Gastrocnemius medialis (tissue), 4 donors: ENCODE data around the gene RASGEF1C. TPM values are rescaled to one million over a fixed set of nuclear protein-coding genes. Genes with fewer than 3 reads are reported as not detected.

Source experiments
- ATAC-seq, 2 donors: fragments of 150-250 bp; one replicate each; pipeline ENCODE4 v1.9.1; 2016
- DNase-seq, 2 donors: peaks; one replicate each; pipeline ENCODE4 v3.0.0-alpha.2; 2019
- H3K27ac ChIP-seq, 4 donors: fragments of 200-600 bp; sonication (generic); 1 replicate in 1 of 4; 2 replicates in 3 of 4; pipeline ENCODE4 v1.5.1; 2016 to 2018; ENCODE audit warnings: mild to moderate bottlenecking in 2 of 4, moderate library complexity in 1 of 4
- H3K27me3 ChIP-seq, 3 donors: fragments of 200-600 bp; sonication (generic) in 2 of 3; 1 replicate in 1 of 3; 2 replicates in 2 of 3; pipeline versions ENCODE4 v1.5.1 to v1.6.0; 2016 to 2019; ENCODE audit warnings: mild to moderate bottlenecking in 1 of 3, moderate library complexity in 1 of 3
- H3K36me3 ChIP-seq, 2 donors: fragments of 200-600 bp; sonication (generic) in 1 of 2; one replicate each; pipeline ENCODE4 v1.5.1; 2017 to 2018
- H3K4me1 ChIP-seq, 2 donors: fragments of 200-600 bp; sonication (generic) in 1 of 2; one replicate each; pipeline ENCODE4 v1.5.1; 2016 to 2017; ENCODE audit warnings: mild to moderate bottlenecking in 2 of 2
- H3K4me3 ChIP-seq, 4 donors: fragments of 200-600 bp; sonication (generic) in 3 of 4; 1 replicate in 1 of 4; 2 replicates in 3 of 4; pipeline ENCODE4 v1.5.1; 2016 to 2019; ENCODE audit warnings: mild to moderate bottlenecking in 2 of 4
- H3K9me3 ChIP-seq, 3 donors: fragments of 200-600 bp; sonication (generic) in 2 of 3; 1 replicate in 1 of 3; 2 replicates in 2 of 3; pipeline ENCODE4 v1.5.1; 2016 to 2019
- POLR2A ChIP-seq, 2 donors: fragments of 450-650 bp; IDR thresholded peaks; one replicate each; pipeline ENCODE4 v1.6.1; 2017; ENCODE audit warnings: antibody characterized with exemption in 2 of 2, mild to moderate bottlenecking in 2 of 2, moderate library complexity in 2 of 2
- in situ Hi-C, 4 donors: fragments of 200-750 bp; cut with MboI; loops; one replicate each; pipeline versions ENCODE4 v1.15.0 to v1.8.0; 2017; ENCODE audit warnings: low sequenced_read_pairs in 4 of 4
- intact Hi-C: fragments of 100-400 bp; cut with DNase I; formaldehyde crosslinking; loops from one replicate; pipeline ENCODE4 v1.15.1; 2023; ENCODE audit warnings: low total_unique reads
- total RNA-seq, 4 donors: library from RNA; depleted of rRNA; stranded (reverse); fragments of >200 nt; gene quantifications; one replicate each; pipeline versions ENCODE4 v1.1.0 to v1.2.3, GENCODE V29; 2016
- TF ChIP-seq, protein P1 (sequence below), 5 experiments: fragments of 450-650 bp in 3 of 5; fragments of 200-600 bp in 2 of 5; sonication (generic) in 2 of 5; IDR thresholded peaks in 4 of 5; conservative IDR thresholded peaks in 1 of 5; 1 replicate in 4 of 5; 2 replicates in 1 of 5; pipeline ENCODE4 v1.5.1; 2016 to 2019; ENCODE audit warnings: antibody characterized with exemption in 5 of 5, mild to moderate bottlenecking in 3 of 5, moderate library complexity in 3 of 5

The RASGEF1C gene
- total RNA-seq, 4 donors from 2014 or later, result not detected

DNA sequence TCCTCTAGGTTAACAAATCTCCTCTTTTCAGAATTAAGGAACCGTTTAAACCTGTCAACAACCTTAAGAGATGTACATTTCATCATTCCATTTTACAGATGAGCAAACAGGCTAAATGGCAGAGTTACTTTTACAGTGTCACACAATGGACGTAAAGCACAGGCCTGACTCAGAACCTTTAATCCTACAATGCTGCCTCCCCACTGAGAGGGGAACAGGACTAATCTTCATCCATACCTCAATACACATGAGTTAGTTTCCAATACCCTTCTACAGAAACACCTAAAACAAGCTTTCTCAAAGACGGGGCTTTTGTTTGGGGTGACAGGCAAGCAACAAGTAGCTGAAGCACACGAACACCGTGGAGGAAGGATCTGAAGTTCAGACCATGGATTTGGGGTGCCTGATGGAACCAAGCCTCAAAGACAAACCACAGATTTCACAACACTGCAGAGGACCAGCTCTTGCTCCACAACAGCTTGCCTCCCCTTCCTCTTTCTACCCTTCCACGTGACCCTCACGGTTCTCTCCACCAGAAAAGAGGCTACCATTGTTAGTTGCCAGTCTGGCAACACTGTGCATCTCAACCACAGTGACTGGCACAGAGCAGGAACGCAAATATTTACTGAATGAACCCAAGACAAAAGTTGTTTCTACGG lies 139.3 kb downstream of the RASGEF1C start:
- peak overlapping the region in 2 of 4 donors; percentile 91 to 97 for H3K27ac ChIP-seq
- intact Hi-C loops (loop anchor here (2.0 to 10.0 kb wide), 5 partner anchors 161 to 1445 kb away; partner anchors contain the start of genes CLK4, HNRNPH1 and RUFY1), in situ Hi-C loops (no loop called here)
- no peak for TF ChIP-seq POLR2A (IDR thresholded peaks at IDR 0.05)
- TF ChIP-seq, protein P1, sequence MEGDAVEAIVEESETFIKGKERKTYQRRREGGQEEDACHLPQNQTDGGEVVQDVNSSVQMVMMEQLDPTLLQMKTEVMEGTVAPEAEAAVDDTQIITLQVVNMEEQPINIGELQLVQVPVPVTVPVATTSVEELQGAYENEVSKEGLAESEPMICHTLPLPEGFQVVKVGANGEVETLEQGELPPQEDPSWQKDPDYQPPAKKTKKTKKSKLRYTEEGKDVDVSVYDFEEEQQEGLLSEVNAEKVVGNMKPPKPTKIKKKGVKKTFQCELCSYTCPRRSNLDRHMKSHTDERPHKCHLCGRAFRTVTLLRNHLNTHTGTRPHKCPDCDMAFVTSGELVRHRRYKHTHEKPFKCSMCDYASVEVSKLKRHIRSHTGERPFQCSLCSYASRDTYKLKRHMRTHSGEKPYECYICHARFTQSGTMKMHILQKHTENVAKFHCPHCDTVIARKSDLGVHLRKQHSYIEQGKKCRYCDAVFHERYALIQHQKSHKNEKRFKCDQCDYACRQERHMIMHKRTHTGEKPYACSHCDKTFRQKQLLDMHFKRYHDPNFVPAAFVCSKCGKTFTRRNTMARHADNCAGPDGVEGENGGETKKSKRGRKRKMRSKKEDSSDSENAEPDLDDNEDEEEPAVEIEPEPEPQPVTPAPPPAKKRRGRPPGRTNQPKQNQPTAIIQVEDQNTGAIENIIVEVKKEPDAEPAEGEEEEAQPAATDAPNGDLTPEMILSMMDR (IDR thresholded peaks at IDR 0.05 in 4 of 5, conservative IDR thresholded peaks at IDR 0.05 in 1 of 5), result no peak
- H3K4me3 ChIP-seq, result peak overlapping the region; percentile 71 to 98 (median 76)
- peaks cover 9 to 32% of the 10 kb centered on the region in 2 donors for H3K4me1 ChIP-seq
- H3K9me3 ChIP-seq, result no peaks in the 10 kb centered on the region
- peak; percentile 27 to 45 for DNase-seq
- no peaks in the 10 kb centered on the region for H3K27me3 ChIP-seq
- H3K36me3 ChIP-seq, result no peaks in the 10 kb centered on the region
- no peak for ATAC-seq

DNA sequence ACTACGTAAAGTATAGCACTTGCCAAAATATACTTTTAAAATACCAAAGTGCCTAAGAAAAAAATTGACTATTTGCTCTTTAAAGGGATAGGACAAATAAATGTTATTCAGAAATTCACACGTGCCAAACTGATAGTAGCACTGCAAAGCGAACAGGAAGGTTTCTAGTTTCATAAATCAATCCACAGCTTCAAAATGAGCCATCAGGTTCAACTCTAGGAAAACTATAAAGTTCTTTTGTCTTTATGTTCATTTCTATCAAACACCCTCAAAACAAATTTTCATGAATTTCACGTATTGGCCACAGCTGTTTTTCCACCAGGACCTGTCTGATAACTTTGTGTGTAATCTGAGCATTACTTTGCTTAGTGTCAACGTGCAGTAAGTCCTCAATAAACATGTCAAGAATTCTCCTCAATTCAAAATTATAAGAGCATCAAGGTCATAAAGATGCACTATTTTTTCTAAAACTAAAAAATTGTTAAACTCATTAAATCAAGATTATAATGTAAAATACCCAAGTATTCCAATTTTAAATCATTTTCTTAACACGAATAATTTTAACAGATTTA lies 140.4 kb downstream of the RASGEF1C start:
- Histone ChIP-seq H3K4me3 (no peak overlapping the region), H3K9me3 (no peaks in the 10 kb centered on the region), H3K36me3 (no peaks in the 10 kb centered on the region), H3K4me1 (peaks cover 9 to 32% of the 10 kb centered on the region in 2 donors), H3K27ac (no peak overlapping the region), H3K27me3 (no peaks in the 10 kb centered on the region)
- no peak for ATAC-seq
- in situ Hi-C loops, result no loop called here
- TF ChIP-seq, protein P1 (IDR thresholded peaks at IDR 0.05 in 4 of 5, conservative IDR thresholded peaks at IDR 0.05 in 1 of 5), result no peak
- TF ChIP-seq POLR2A (IDR thresholded peaks at IDR 0.05), result no peak
- intact Hi-C loops, result no loop called here
- no peak for DNase-seq

DNA sequence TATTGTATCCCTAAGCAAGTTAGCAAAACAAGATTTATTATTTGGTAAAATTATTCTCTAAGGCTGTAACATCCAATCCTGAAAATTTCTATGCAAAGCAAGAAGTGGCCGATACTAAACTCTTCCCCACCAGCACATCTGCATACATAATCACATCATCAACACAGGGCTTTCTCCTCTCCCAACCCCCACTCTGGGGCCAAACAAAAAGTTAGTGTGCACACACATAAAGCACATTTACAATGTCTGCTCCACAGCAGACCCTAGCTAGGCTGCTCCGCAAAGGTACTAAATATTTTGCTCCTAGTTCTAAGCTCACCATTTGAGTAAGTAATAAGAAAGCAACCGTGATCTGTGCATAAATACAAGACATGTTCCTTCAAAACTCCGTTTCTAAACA lies 141.0 kb downstream of the RASGEF1C start:
- DNase-seq (no peak), ATAC-seq (no peak)
- peaks cover 9 to 32% of the 10 kb centered on the region in 2 donors for H3K4me1 ChIP-seq
- intact Hi-C loops (no loop called here), in situ Hi-C loops (no loop called here)
- H3K4me3 ChIP-seq, result no peak overlapping the region
- no peak overlapping the region for H3K27ac ChIP-seq
- H3K9me3 ChIP-seq, result no peaks in the 10 kb centered on the region
- no peaks in the 10 kb centered on the region for H3K27me3 ChIP-seq
- TF ChIP-seq, protein P1 (IDR thresholded peaks at IDR 0.05 in 4 of 5, conservative IDR thresholded peaks at IDR 0.05 in 1 of 5), result no peak
- TF ChIP-seq POLR2A (IDR thresholded peaks at IDR 0.05), result no peak
- H3K36me3 ChIP-seq, result no peaks in the 10 kb centered on the region

DNA sequence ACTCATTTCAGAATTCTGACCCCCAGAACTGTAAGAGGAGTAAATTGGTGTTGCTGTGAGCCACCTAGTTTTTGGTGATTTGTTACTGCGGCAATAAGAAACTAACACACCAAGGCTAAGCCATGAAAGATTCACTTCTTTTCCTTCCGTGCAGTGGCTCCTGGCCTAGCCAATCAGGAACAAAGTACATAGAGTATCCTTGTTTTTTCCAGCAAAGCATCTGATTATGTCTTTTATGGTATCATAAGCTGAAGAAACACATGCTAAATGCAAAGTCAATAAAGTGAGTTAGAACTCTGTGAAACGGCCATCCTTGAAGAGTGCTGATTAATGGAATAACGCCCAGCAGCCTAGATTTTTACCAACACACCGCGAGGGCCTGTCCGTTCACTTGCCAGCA lies 148.8 kb downstream of the RASGEF1C start:
- H3K4me1 ChIP-seq, result no peaks in the 10 kb centered on the region
- TF ChIP-seq, protein P1 (IDR thresholded peaks at IDR 0.05 in 4 of 5, conservative IDR thresholded peaks at IDR 0.05 in 1 of 5), result no peak
- TF ChIP-seq POLR2A (IDR thresholded peaks at IDR 0.05), result no peak
- in situ Hi-C loops (no loop called here), intact Hi-C loops (no loop called here)
- no peaks in the 10 kb centered on the region for H3K36me3 ChIP-seq
- no peak overlapping the region for H3K27ac ChIP-seq
- ATAC-seq, result no peak
- no peak overlapping the region for H3K4me3 ChIP-seq
- no peaks in the 10 kb centered on the region for H3K27me3 ChIP-seq
- no peak for DNase-seq
- H3K9me3 ChIP-seq, result no peaks in the 10 kb centered on the region
